Spleen (tissue), 11 donors: Measurements from ENCODE around the gene APP. TPM values are rescaled to one million over a fixed set of nuclear protein-coding genes. Genes with fewer than 3 reads are reported as not detected.

ENCODE experiments used
- DNase-seq: peaks from one replicate; pipeline ENCODE4 v3.0.0-alpha.2; 2020
- H3K27ac ChIP-seq, 8 donors: fragments of 200-600 bp; sonication (generic) in 7 of 8; 1 replicate in 4 of 8; 2 replicates in 4 of 8; pipeline versions ENCODE4 v1.5.0 to v1.8.0; 2016 to 2021; ENCODE audit warnings: inconsistent platforms in 4 of 8, mild to moderate bottlenecking in 4 of 8, moderate library complexity in 1 of 8
- H3K27me3 ChIP-seq, 7 donors: fragments of 200-600 bp; sonication (generic) in 6 of 7; replicated peaks in 1 of 7; 1 replicate in 4 of 7; 2 replicates in 3 of 7; pipeline versions ENCODE4 v1.5.0 to v1.8.0; 2016 to 2021; ENCODE audit warnings: inconsistent platforms in 3 of 7, mild to moderate bottlenecking in 1 of 7
- H3K36me3 ChIP-seq, 6 donors: fragments of 200-600 bp; sonication (generic) in 5 of 6; 1 replicate in 4 of 6; 2 replicates in 2 of 6; pipeline versions ENCODE4 v1.5.0 to v1.8.0; 2016 to 2021; ENCODE audit warnings: inconsistent platforms in 2 of 6
- H3K4me1 ChIP-seq, 6 donors: fragments of 200-600 bp; sonication (generic) in 5 of 6; 1 replicate in 3 of 6; 2 replicates in 3 of 6; pipeline versions ENCODE4 v1.5.0 to v1.8.0; 2016 to 2021; ENCODE audit warnings: inconsistent platforms in 3 of 6
- H3K4me3 ChIP-seq, 8 donors: fragments of 200-600 bp; sonication (generic) in 7 of 8; 1 replicate in 4 of 8; 2 replicates in 4 of 8; pipeline versions ENCODE4 v1.5.0 to v1.8.0; 2016 to 2021; ENCODE audit warnings: inconsistent platforms in 4 of 8, mild to moderate bottlenecking in 4 of 8, moderate library complexity in 2 of 8
- H3K9me3 ChIP-seq, 8 donors: fragments of 200-600 bp; sonication (generic) in 7 of 8; 1 replicate in 4 of 8; 2 replicates in 4 of 8; pipeline versions ENCODE4 v1.5.0 to v1.8.0; 2016 to 2021; ENCODE audit warnings: inconsistent platforms in 4 of 8
- CTCF ChIP-seq, 11 experiments: fragments of 200-600 bp in 7 of 11; fragments of 450-650 bp in 4 of 11; sonication (generic) in 4 of 11; IDR thresholded peaks in 8 of 11; conservative IDR thresholded peaks in 3 of 11; 1 replicate in 7 of 11; 2 replicates in 4 of 11; pipeline versions ENCODE4 v1.4.0 to v1.8.0; 2016 to 2021; ENCODE audit warnings: antibody characterized with exemption in 11 of 11, inconsistent platforms in 4 of 11, mild to moderate bottlenecking in 1 of 11
- POLR2A ChIP-seq, 3 donors: fragments of 450-650 bp; IDR thresholded peaks; one replicate each; pipeline ENCODE4 v1.5.1; 2017; ENCODE audit warnings: antibody characterized with exemption in 3 of 3, mild to moderate bottlenecking in 1 of 3
- POLR2AphosphoS5 ChIP-seq, 3 donors: sonication (generic); formaldehyde crosslinking; IDR thresholded peaks; one replicate each; pipeline ENCODE4 v1.5.1; 2017; ENCODE audit warnings: antibody characterized with exemption in 3 of 3
- WGBS, 5 donors: extraction: QIAGEN DNeasy Blood & Tissue Kit in 3 of 5; methylation state at CpG; one replicate each; pipeline versions ENCODE4 v1.1.5 to v1.1.7; 2013 to 2018; 5-methylcytosine and 5-hydroxymethylcytosine counted together
- intact Hi-C: fragments of 100-400 bp; cut with DNase I; formaldehyde crosslinking; loops from one replicate; pipeline ENCODE4 v1.15.0; 2023; ENCODE audit warnings: low total_unique reads
- polyA plus RNA-seq, 3 donors: library from polyadenylated mRNA; stranded (reverse); fragments of 200-250 nt; gene quantifications; one replicate each; pipeline ENCODE4 v1.2.1, GENCODE V29; 2013
- total RNA-seq, 7 donors: library from RNA; depleted of rRNA in 3 of 7; stranded (reverse); fragments of >200 nt in 3 of 7; fragmentation: NEBNext Ultra II Directional in 4 of 7; extraction: Animal tissue kit (Norgen Biotek cat#: 25700) in 4 of 7; gene quantifications; one replicate each; pipeline versions ENCODE4 v1.1.0 to v1.2.1, GENCODE V29; 2016 to 2021
- donor health status: healthy with polysubstance abuse.
- donor health status: DM: no; HTN: no; CAD: no; lungs with moderate emphysema.
- donor health status: DM: no; HTN: no; CAD: no.
- donor health status: Bipolar disorder and iron deficiency.
- donor health status: healthy.
- donor health status: DM: no; HTN: no; CAD: no.
- donor health status: DM: yes; HTN: yes; CAD: no.

APP gene
- total and polyA plus RNA-seq, 10 donors: 25.3 to 398 (median 282) TPM

- DNase-seq: no peak
- Histone ChIP-seq H3K36me3 (no peaks in the 10 kb centered on the region), H3K4me3 (no peak overlapping the region), H3K27ac (no peak overlapping the region), H3K4me1 (peaks cover 0 to 19% (median 0%) of the 10 kb centered on the region in 6 donors), H3K27me3 (no peaks in the 10 kb centered on the region), H3K9me3 (no peaks in the 10 kb centered on the region)
- TF ChIP-seq POLR2AphosphoS5 (IDR thresholded peaks at IDR 0.05): no peak
- TF ChIP-seq CTCF (IDR thresholded peaks at IDR 0.05 in 8 of 11, conservative IDR thresholded peaks at IDR 0.05 in 3 of 11): no peak
- intact Hi-C loops: no loop called here
- WGBS, 5 donors: 90 to 95% (median 92%) methylated on average over 13 of the region's 13 CpGs
These were observed 73.8 kb downstream of the APP start for GRCh38 chr21:26096494-26097371.

- 85 to 96% (median 94%) methylated on average over 7 of the region's 7 CpGs for WGBS, 5 donors
- Histone ChIP-seq H3K36me3 (peaks cover 0 to under 1% (median 0%) of the 10 kb centered on the region in 6 donors), H3K27me3 (no peaks in the 10 kb centered on the region), H3K9me3 (no peaks in the 10 kb centered on the region), H3K4me1 (peaks cover 0 to 13% (median 0%) of the 10 kb centered on the region in 6 donors), H3K4me3 (no peak overlapping the region), H3K27ac (no peak overlapping the region)
- TF ChIP-seq POLR2A (IDR thresholded peaks at IDR 0.05): no peak
- TF ChIP-seq CTCF (IDR thresholded peaks at IDR 0.05 in 8 of 11, conservative IDR thresholded peaks at IDR 0.05 in 3 of 11): no peak
- no peak for TF ChIP-seq POLR2AphosphoS5 (IDR thresholded peaks at IDR 0.05)
- intact Hi-C loops: no loop called here
- DNase-seq: no peak
These were observed 75.4 kb downstream of the APP start for GRCh38 chr21:26095131-26095530.

GRCh38 chr21:26093122-26093521, 77.4 kb downstream of the APP start:
- H3K36me3 ChIP-seq: peaks cover 0 to 15% (median 0%) of the 10 kb centered on the region in 6 donors
- no peaks in the 10 kb centered on the region for H3K27me3 ChIP-seq
- intact Hi-C loops: no loop called here
- TF ChIP-seq CTCF (IDR thresholded peaks at IDR 0.05 in 8 of 11, conservative IDR thresholded peaks at IDR 0.05 in 3 of 11): no peak
- TF ChIP-seq POLR2AphosphoS5 (IDR thresholded peaks at IDR 0.05): no peak
- no peak for TF ChIP-seq POLR2A (IDR thresholded peaks at IDR 0.05)
- 74 to 87% (median 85%) methylated on average over 3 of the region's 3 CpGs for WGBS, 5 donors
- H3K4me3 ChIP-seq: no peak overlapping the region
- no peak for DNase-seq
- H3K4me1 ChIP-seq: no peaks in the 10 kb centered on the region
- H3K27ac ChIP-seq: no peak overlapping the region
- H3K9me3 ChIP-seq: no peaks in the 10 kb centered on the region

GRCh38 chr21:26091480-26092018, 79.0 kb downstream of the APP start:
- Histone ChIP-seq H3K27ac (no peak overlapping the region), H3K36me3 (peaks cover 0 to 19% (median 0%) of the 10 kb centered on the region in 6 donors), H3K9me3 (no peaks in the 10 kb centered on the region), H3K27me3 (no peaks in the 10 kb centered on the region), H3K4me1 (no peaks in the 10 kb centered on the region), H3K4me3 (no peak overlapping the region)
- intact Hi-C loops: no loop called here
- 85 to 94% (median 87%) methylated on average over 5 of the region's 5 CpGs for WGBS, 5 donors
- DNase-seq: no peak
- no peak for TF ChIP-seq CTCF (IDR thresholded peaks at IDR 0.05 in 8 of 11, conservative IDR thresholded peaks at IDR 0.05 in 3 of 11)
- TF ChIP-seq POLR2AphosphoS5 (IDR thresholded peaks at IDR 0.05): no peak
- no peak for TF ChIP-seq POLR2A (IDR thresholded peaks at IDR 0.05)
